Testis (tissue), 3 donors: ENCODE data around the gene TEX52. TPM values are rescaled to one million over a fixed set of nuclear protein-coding genes. Genes with fewer than 3 reads are reported as not detected.

Source experiments
- DNase-seq: peaks from one replicate; pipeline ENCODE4 v3.0.0-alpha.2; 2019
- H3K27ac ChIP-seq, 2 donors: fragments of 200-600 bp; sonication (generic); one replicate each; pipeline ENCODE4 v1.5.1; 2019
- H3K27me3 ChIP-seq: fragments of 200-600 bp; sonication (generic); one replicate; pipeline ENCODE4 v1.5.1; 2019
- H3K36me3 ChIP-seq: fragments of 200-600 bp; sonication (generic); one replicate; pipeline ENCODE4 v1.5.1; 2017; ENCODE audit warnings: low read depth; ENCODE audit errors: missing control alignments
- H3K4me1 ChIP-seq: fragments of 200-600 bp; sonication (generic); one replicate; pipeline ENCODE4 v1.5.1; 2019
- H3K4me3 ChIP-seq, 2 donors: fragments of 200-600 bp; sonication (generic); one replicate each; pipeline ENCODE4 v1.5.1; 2017 to 2019
- H3K9me3 ChIP-seq: fragments of 200-600 bp; sonication (generic); one replicate; pipeline ENCODE4 v1.5.1; 2017
- POLR2A ChIP-seq: fragments of 450-650 bp; IDR thresholded peaks from one replicate; pipeline ENCODE4 v1.6.1; 2017; ENCODE audit warnings: antibody characterized with exemption, mild to moderate bottlenecking, moderate library complexity
- WGBS, 2 donors: methylation state at CpG; one replicate each; pipeline ENCODE4 v1.1.5; 2018; 5-methylcytosine and 5-hydroxymethylcytosine counted together
- intact Hi-C: fragments of 100-400 bp; cut with DNase I; formaldehyde crosslinking; loops from one replicate; pipeline ENCODE4 v1.15.1; 2023; ENCODE audit warnings: low total_unique reads
- polyA plus RNA-seq: library from polyadenylated mRNA; stranded (reverse); fragments of 350-450 nt; fragmentation: Illumina TruSeq; extraction: RNeasy Lipid Tissue Mini Kit (QIAGEN cat#74804); gene quantifications from one replicate; pipeline ENCODE4 v1.2.3, GENCODE V29; 2014; ENCODE audit warnings: low read depth, low replicate concordance; ENCODE audit not compliant: insufficient read depth
- total RNA-seq, 2 donors: library from RNA; depleted of rRNA; stranded (reverse); fragments of >200 nt; gene quantifications; one replicate each; pipeline ENCODE4 v1.2.3, GENCODE V29; 2016
- TF ChIP-seq, protein P1 (sequence below), 3 experiments: fragments of 450-650 bp in 2 of 3; fragments of 200-600 bp in 1 of 3; sonication (generic) in 1 of 3; IDR thresholded peaks; one replicate each; pipeline ENCODE4 v1.5.1; 2016 to 2019; ENCODE audit warnings: antibody characterized with exemption in 3 of 3, mild to moderate bottlenecking in 2 of 3, moderate library complexity in 1 of 3

The TEX52 gene
- total and polyA plus RNA-seq, 3 donors from 2014 or later = 0.81 to 11.4 (median 4.7) TPM

GRCh38 chr12:2806700-2807099, 50.1 kb downstream of the TEX52 start:
- no peaks in the 10 kb centered on the region for H3K27me3 ChIP-seq
- intact Hi-C loops = no loop called here
- no peaks in the 10 kb centered on the region for H3K9me3 ChIP-seq
- H3K36me3 ChIP-seq = no peaks in the 10 kb centered on the region
- H3K4me1 ChIP-seq = peaks cover 6% of the 10 kb centered on the region
- no peak for DNase-seq
- WGBS, 2 donors = 90 to 92% methylated on average over 6 of the region's 6 CpGs
- no peak overlapping the region for H3K4me3 ChIP-seq
- no peak overlapping the region for H3K27ac ChIP-seq
- TF ChIP-seq, protein P1, sequence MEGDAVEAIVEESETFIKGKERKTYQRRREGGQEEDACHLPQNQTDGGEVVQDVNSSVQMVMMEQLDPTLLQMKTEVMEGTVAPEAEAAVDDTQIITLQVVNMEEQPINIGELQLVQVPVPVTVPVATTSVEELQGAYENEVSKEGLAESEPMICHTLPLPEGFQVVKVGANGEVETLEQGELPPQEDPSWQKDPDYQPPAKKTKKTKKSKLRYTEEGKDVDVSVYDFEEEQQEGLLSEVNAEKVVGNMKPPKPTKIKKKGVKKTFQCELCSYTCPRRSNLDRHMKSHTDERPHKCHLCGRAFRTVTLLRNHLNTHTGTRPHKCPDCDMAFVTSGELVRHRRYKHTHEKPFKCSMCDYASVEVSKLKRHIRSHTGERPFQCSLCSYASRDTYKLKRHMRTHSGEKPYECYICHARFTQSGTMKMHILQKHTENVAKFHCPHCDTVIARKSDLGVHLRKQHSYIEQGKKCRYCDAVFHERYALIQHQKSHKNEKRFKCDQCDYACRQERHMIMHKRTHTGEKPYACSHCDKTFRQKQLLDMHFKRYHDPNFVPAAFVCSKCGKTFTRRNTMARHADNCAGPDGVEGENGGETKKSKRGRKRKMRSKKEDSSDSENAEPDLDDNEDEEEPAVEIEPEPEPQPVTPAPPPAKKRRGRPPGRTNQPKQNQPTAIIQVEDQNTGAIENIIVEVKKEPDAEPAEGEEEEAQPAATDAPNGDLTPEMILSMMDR (IDR thresholded peaks at IDR 0.05) = no peak
- no peak for TF ChIP-seq POLR2A

- no peak for TF ChIP-seq POLR2A
- TF ChIP-seq, protein P1 (IDR thresholded peaks at IDR 0.05) = no peak
- intact Hi-C loops = no loop called here
- Histone ChIP-seq H3K27me3 (no peaks in the 10 kb centered on the region), H3K4me1 (peaks cover 3% of the 10 kb centered on the region), H3K36me3 (no peaks in the 10 kb centered on the region), H3K4me3 (no peak overlapping the region), H3K27ac (no peak overlapping the region), H3K9me3 (no peaks in the 10 kb centered on the region)
- 25 to 52% methylated on average over 2 of the region's 2 CpGs for WGBS, 2 donors
- DNase-seq = no peak
These were observed 51.7 kb downstream of the TEX52 start for GRCh38 chr12:2805143-2805520.

- peaks cover 3% of the 10 kb centered on the region for H3K4me1 ChIP-seq
- H3K27ac ChIP-seq = no peak overlapping the region
- H3K4me3 ChIP-seq = no peak overlapping the region
- intact Hi-C loops = no loop called here
- H3K36me3 ChIP-seq = no peaks in the 10 kb centered on the region
- WGBS, 2 donors = 69% methylated on average over 5 of the region's 5 CpGs
- TF ChIP-seq, protein P1 (IDR thresholded peaks at IDR 0.05) = no peak
- no peak for TF ChIP-seq POLR2A
- peak; percentile 42 for DNase-seq
- H3K9me3 ChIP-seq = no peaks in the 10 kb centered on the region
- H3K27me3 ChIP-seq = no peaks in the 10 kb centered on the region
These were observed 52.3 kb downstream of the TEX52 start for GRCh38 chr12:2804393-2805142.

GRCh38 chr12:2803635-2804392, 53.0 kb downstream of the TEX52 start:
- no peak for DNase-seq
- intact Hi-C loops = no loop called here
- Histone ChIP-seq H3K27ac (no peak overlapping the region), H3K4me3 (no peak overlapping the region), H3K27me3 (no peaks in the 10 kb centered on the region), H3K36me3 (no peaks in the 10 kb centered on the region), H3K9me3 (no peaks in the 10 kb centered on the region), H3K4me1 (peaks cover 3% of the 10 kb centered on the region)
- TF ChIP-seq POLR2A = no peak
- TF ChIP-seq, protein P1 (IDR thresholded peaks at IDR 0.05) = no peak
- WGBS, 2 donors = 89 to 93% methylated on average over 7 of the region's 7 CpGs
